Measurements from ENCODE around the gene BLMH.

DNA sequence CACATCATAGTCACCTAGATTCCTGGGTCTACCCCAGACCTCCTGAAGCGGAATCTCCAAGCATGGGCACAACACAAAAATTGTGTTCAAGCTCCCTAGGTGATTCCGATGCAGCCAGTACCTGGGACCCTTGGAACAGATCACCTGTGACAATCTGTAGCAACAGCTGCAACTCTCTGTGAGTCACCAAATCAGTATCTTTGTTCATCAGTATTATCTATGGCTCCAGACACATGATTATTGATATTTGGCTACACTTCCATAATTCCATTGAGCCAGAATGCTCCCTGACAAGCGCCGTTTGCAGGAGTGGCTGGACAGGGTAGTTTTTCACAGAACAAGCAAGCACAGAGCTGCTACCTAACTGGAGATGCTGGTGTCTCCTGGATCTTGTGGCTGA is 72.4 kb downstream of the BLMH start:
- TF ChIP-seq POLR2A (IDR thresholded peaks at IDR 0.05; ENCODE audit: extremely low read depth, insufficient read length) (no peak), MAX (IDR thresholded peaks at IDR 0.05; ENCODE audit: low read depth, low read length) (no peak), CTCF (IDR thresholded peaks at IDR 0.05; ENCODE audit: low read depth, low read length) (no peak), MYC (IDR thresholded peaks at IDR 0.05; ENCODE audit: low read depth, low read length) (no peak)
